Neutrophil (primary cell): ENCODE data around the gene CCDC138.

Experiments
- H3K27ac ChIP-seq: fragments of 200-600 bp; sonication (generic); 2 replicates; pipeline ENCODE4 v1.5.1; 2016; ENCODE audit warnings: mild to moderate bottlenecking, moderate library complexity
- H3K27me3 ChIP-seq: fragments of 200-600 bp; sonication (generic); 2 replicates; pipeline ENCODE4 v1.6.0; 2016; ENCODE audit warnings: mild to moderate bottlenecking
- H3K36me3 ChIP-seq: fragments of 200-600 bp; sonication (generic); 2 replicates; pipeline ENCODE4 v1.5.1; 2017
- H3K4me1 ChIP-seq, 2 experiments: fragments of 200-600 bp in 1 of 2; sonication (generic) in 1 of 2; 1 replicate in 1 of 2; 2 replicates in 1 of 2; pipeline versions ENCODE4 v1.5.1 to v1.6.1; 2013 to 2016; ENCODE audit warnings: low read depth in 1 of 2, low read length in 1 of 2, mild to moderate bottlenecking in 1 of 2, moderate library complexity in 1 of 2; ENCODE audit not compliant: control insufficient read depth in 1 of 2, insufficient read depth in 1 of 2
- H3K4me3 ChIP-seq, 2 experiments: fragments of 200-600 bp in 1 of 2; sonication (generic) in 1 of 2; 1 replicate in 1 of 2; 2 replicates in 1 of 2; pipeline ENCODE4 v1.5.1; 2013 to 2016; ENCODE audit warnings: low read depth in 1 of 2, low read length in 1 of 2, mild to moderate bottlenecking in 1 of 2, moderate library complexity in 1 of 2
- H3K9me3 ChIP-seq: fragments of 200-600 bp; sonication (generic); 2 replicates; pipeline ENCODE4 v1.5.1; 2016
- CTCF ChIP-seq: fragments of 200-600 bp; sonication (generic); IDR thresholded peaks from 2 replicates; pipeline ENCODE4 v1.5.1; 2016; ENCODE audit warnings: antibody characterized with exemption

The CCDC138 gene

GRCh38 chr2:108907822-108908712, 121.5 kb downstream of the CCDC138 start:
- Histone ChIP-seq H3K27ac (no peak overlapping the region), H3K9me3 (no peaks in the 10 kb centered on the region), H3K4me3 (no peak overlapping the region), H3K36me3 (no peaks in the 10 kb centered on the region), H3K27me3 (no peaks in the 10 kb centered on the region), H3K4me1 (no peaks in the 10 kb centered on the region)
- TF ChIP-seq CTCF = no peak

GRCh38 chr2:108908713-108909070, 122.1 kb downstream of the CCDC138 start:
- Histone ChIP-seq H3K4me1 (no peaks in the 10 kb centered on the region), H3K4me3 (no peak overlapping the region), H3K27me3 (no peaks in the 10 kb centered on the region), H3K27ac (no peak overlapping the region), H3K9me3 (no peaks in the 10 kb centered on the region), H3K36me3 (no peaks in the 10 kb centered on the region)
- TF ChIP-seq CTCF = no peak

GRCh38 chr2:108909275-108909823, 122.8 kb downstream of the CCDC138 start:
- no peaks in the 10 kb centered on the region for H3K4me1 ChIP-seq
- no peaks in the 10 kb centered on the region for H3K27me3 ChIP-seq
- no peaks in the 10 kb centered on the region for H3K9me3 ChIP-seq
- no peaks in the 10 kb centered on the region for H3K36me3 ChIP-seq
- TF ChIP-seq CTCF = no peak
- H3K27ac ChIP-seq = no peak overlapping the region
- no peak overlapping the region for H3K4me3 ChIP-seq

- H3K27me3 ChIP-seq = no peaks in the 10 kb centered on the region
Measured at GRCh38 chr2:108910011-108910431, 123.5 kb downstream of the CCDC138 start.

More at GRCh38 chr2:108910011-108910431, 123.5 kb downstream of the CCDC138 start:
- no peak for TF ChIP-seq CTCF
- Histone ChIP-seq H3K36me3 (no peaks in the 10 kb centered on the region), H3K9me3 (no peaks in the 10 kb centered on the region), H3K4me3 (no peak overlapping the region), H3K4me1 (no peaks in the 10 kb centered on the region), H3K27ac (no peak overlapping the region)
